Glutamatergic neuron (in vitro differentiated cells): Measurements from ENCODE around the gene ANO9. TPM values are rescaled to one million over a fixed set of nuclear protein-coding genes. Genes with fewer than 3 reads are reported as not detected.
A peak's percentile ranks its signal among the peaks of the same experiment; 100 is the strongest.

Source experiments
- DNase-seq: peaks from one replicate; pipeline ENCODE4 v3.0.0; 2022
- H3K27ac Mint-ChIP-seq: one replicate; pipeline ENCODE4 v1.8.0; 2020; ENCODE audit warnings: mild to moderate bottlenecking, mixed read lengths, inconsistent platforms; ENCODE audit not compliant: unreplicated experiment
- H3K27me3 Mint-ChIP-seq: one replicate; pipeline ENCODE4 v1.8.0; 2020; ENCODE audit warnings: mild to moderate bottlenecking, moderate library complexity, mixed read lengths, inconsistent platforms; ENCODE audit not compliant: unreplicated experiment
- H3K36me3 Mint-ChIP-seq: one replicate; pipeline ENCODE4 v1.8.0; 2020; ENCODE audit warnings: mild to moderate bottlenecking, mixed read lengths, inconsistent platforms; ENCODE audit not compliant: unreplicated experiment
- H3K4me1 Mint-ChIP-seq: one replicate; pipeline ENCODE4 v1.8.0; 2020; ENCODE audit warnings: mild to moderate bottlenecking, low read depth, mixed read lengths, inconsistent platforms; ENCODE audit not compliant: unreplicated experiment
- H3K4me3 Mint-ChIP-seq: one replicate; pipeline ENCODE4 v1.8.0; 2020; ENCODE audit warnings: mild to moderate bottlenecking, mixed read lengths, inconsistent platforms; ENCODE audit not compliant: unreplicated experiment
- H3K9me3 Mint-ChIP-seq: one replicate; pipeline ENCODE4 v1.8.0; 2020; ENCODE audit warnings: mild to moderate bottlenecking, moderate library complexity, mixed read lengths, inconsistent platforms; ENCODE audit not compliant: unreplicated experiment
- total RNA-seq: library from RNA; stranded (reverse); fragmentation: NEBNext Ultra II Directional; extraction: Animal tissue kit (Norgen Biotek cat#: 25700); gene quantifications from one replicate; pipeline ENCODE4 v1.2.1, GENCODE V29; 2021; ENCODE audit not compliant: unreplicated experiment
- TF ChIP-seq, protein P1 (sequence below): fragments of 200-600 bp; sonication (generic); IDR thresholded peaks from one replicate; pipeline ENCODE4 v1.5.0; 2021; ENCODE audit not compliant: partially characterized antibody, unreplicated experiment

Gene ANO9
- total RNA-seq, 1 donor from 2014 or later = 1.8 TPM

DNA sequence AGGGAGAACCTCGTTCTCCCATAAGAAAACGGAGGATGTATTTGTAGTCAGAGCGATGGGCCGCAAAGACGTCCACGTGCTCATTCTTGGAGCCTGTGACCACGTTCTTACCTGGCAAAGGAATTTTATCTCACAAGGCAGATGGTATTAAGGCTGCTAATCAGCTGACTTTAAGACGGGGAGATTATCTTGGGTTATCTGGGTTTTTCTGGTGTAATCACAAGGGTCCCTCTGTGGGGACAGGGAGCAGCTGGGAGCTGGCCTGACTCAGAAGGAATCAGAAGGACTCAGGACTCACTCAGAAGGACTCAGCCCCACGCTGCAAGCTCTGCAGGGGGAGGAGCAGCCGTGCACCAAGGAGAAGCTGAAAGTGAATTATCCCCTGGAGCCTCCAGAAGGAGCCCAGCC, 19.6 kb downstream of the ANO9 start:
- Mint-ChIP-seq H3K27ac (peak overlapping the region; percentile 59), H3K4me3 (no peak overlapping the region), H3K27me3 (peaks cover 7% of the 10 kb centered on the region), H3K4me1 (no peaks in the 10 kb centered on the region), H3K36me3 (peaks cover 11% of the 10 kb centered on the region), H3K9me3 (peaks cover 3% of the 10 kb centered on the region)
- no peak for DNase-seq
- TF ChIP-seq, protein P1, sequence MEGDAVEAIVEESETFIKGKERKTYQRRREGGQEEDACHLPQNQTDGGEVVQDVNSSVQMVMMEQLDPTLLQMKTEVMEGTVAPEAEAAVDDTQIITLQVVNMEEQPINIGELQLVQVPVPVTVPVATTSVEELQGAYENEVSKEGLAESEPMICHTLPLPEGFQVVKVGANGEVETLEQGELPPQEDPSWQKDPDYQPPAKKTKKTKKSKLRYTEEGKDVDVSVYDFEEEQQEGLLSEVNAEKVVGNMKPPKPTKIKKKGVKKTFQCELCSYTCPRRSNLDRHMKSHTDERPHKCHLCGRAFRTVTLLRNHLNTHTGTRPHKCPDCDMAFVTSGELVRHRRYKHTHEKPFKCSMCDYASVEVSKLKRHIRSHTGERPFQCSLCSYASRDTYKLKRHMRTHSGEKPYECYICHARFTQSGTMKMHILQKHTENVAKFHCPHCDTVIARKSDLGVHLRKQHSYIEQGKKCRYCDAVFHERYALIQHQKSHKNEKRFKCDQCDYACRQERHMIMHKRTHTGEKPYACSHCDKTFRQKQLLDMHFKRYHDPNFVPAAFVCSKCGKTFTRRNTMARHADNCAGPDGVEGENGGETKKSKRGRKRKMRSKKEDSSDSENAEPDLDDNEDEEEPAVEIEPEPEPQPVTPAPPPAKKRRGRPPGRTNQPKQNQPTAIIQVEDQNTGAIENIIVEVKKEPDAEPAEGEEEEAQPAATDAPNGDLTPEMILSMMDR = no peak

DNA sequence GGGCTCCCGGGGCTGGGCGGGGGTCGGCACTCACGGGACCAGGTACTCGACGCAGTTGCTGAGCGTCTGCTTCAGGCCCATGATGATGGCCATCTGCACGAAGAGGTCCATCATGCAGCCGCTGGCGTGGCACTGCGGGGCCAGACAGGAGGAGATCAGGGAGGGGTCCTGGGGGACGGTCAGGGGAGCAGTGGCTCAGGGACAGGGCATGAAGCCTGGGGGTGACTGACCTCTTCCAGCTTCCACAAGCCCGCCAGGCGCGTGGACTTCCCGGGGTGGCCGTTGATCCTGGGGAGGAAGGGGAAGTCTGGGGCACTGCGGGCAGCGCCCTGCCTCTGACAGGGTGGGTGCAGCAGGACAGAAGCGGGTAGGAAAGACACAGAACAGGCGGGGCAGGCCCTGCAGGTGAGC, 20.9 kb downstream of the ANO9 start:
- TF ChIP-seq, protein P1 = no peak
- no peak for DNase-seq
- Mint-ChIP-seq H3K27ac (no peak overlapping the region), H3K9me3 (peaks cover 3% of the 10 kb centered on the region), H3K27me3 (peaks cover 10% of the 10 kb centered on the region), H3K4me1 (no peaks in the 10 kb centered on the region), H3K36me3 (peaks cover 11% of the 10 kb centered on the region), H3K4me3 (no peak overlapping the region)

DNA sequence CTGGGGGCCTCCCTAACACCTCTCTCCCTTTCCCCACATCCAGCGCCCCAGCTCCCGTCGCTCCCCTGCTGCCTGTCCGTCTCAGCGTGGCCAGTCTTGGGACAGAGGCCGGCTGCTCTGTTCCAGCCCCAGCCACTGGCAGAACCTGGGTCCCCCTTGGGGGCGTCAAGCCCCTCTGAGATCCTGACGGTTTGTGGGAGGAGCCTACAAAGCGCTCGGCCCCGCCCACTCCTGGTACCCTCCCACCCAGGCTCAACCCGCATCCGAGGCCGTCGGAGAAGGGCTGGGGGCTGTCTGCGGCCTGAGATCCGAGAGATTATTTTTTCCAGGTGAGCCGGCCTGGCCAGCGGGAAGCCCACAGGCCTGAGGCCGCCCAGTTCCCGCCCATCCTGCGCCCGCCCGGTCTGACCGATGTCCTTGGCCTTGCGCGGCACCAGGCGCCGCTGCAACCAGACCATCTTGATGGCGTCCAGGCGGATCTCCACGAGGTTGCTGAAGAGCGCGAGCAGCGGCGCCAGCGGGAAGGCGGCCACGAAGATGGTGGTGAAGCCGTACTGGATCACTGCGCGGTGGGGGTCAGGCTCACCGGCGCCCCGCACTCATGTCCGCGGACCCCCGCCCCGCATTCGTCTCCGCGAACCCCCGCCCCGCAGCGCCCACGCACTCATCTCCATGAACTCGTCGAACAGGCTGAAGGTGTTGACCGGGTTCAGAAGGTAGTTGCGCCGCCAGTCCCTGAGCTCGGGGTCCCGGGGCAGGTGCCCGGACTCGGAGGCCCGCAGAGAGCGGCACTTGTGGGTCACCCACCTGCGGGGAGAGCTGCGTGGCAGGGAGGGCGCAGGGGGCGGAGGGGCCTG, 21.5 kb downstream of the ANO9 start:
- Mint-ChIP-seq H3K27ac (no peak overlapping the region), H3K9me3 (peaks cover 3% of the 10 kb centered on the region), H3K27me3 (peaks cover 10% of the 10 kb centered on the region), H3K36me3 (peaks cover 10% of the 10 kb centered on the region), H3K4me1 (peaks cover 1% of the 10 kb centered on the region), H3K4me3 (no peak overlapping the region)
- DNase-seq = no peak
- TF ChIP-seq, protein P1 = no peak

DNA sequence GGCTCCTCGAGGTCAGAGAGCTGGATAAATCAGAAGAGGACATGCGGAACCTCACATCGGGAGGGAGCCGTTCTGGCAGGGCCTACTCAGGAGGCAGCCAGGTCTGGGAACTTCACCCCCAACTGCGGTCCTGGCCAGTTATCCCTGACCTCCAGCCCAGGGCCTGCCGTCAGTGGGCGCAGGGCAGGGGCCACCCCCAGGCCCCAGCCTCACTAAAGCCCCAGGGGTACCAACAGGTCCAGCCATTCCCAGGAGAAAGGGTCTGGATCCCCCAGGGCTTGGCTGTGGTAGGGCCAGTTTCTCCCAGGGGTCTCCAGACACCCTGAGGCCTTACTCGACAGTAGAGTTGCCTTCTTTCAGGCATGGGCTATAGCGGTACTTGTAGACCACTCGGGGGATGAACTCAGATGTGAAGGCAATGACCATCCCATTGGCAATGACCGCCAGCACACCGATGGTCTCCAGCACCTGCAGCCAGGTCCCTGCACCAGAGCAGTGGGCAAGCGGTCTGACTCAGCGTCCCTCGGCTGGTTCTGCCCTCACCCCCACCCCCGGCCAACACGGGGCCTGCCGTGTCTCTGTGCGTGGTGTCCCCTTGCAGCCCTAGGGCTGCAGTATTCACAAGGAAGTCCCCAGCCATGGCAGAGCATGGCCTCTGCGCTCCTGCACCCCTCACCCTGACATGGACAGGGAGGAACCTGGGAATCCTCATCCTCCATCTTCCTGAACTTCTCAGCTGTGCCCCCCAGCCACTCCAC, 22.4 kb downstream of the ANO9 start:
- peaks cover 9% of the 10 kb centered on the region for H3K27me3 Mint-ChIP-seq
- no peak overlapping the region for H3K27ac Mint-ChIP-seq
- DNase-seq = no peak
- H3K36me3 Mint-ChIP-seq = peaks cover 3% of the 10 kb centered on the region
- H3K9me3 Mint-ChIP-seq = peaks cover 1% of the 10 kb centered on the region
- H3K4me1 Mint-ChIP-seq = peaks cover 1% of the 10 kb centered on the region
- TF ChIP-seq, protein P1 = no peak
- no peak overlapping the region for H3K4me3 Mint-ChIP-seq
